GM12865 (cell line): ENCODE data around the gene TBC1D9.

Experiments
- DNase-seq: peaks from one replicate; pipeline ENCODE4 v3.0.0; 2010; ENCODE audit warnings: low read depth
- H3K4me3 ChIP-seq: 2 replicates; pipeline ENCODE4 v1.5.1; 2011; ENCODE audit warnings: mild to moderate bottlenecking, low read depth, low read length, control low read depth
- CTCF ChIP-seq: IDR thresholded peaks from 2 replicates; pipeline ENCODE4 v1.5.1; 2011; ENCODE audit warnings: low read length, control low read depth, low read depth, inconsistent platforms; ENCODE audit not compliant: insufficient read depth; ENCODE audit errors: missing control alignments

TBC1D9 gene

GRCh38 chr4:140725556-140725955, 30.6 kb downstream of the TBC1D9 start:
- TF ChIP-seq CTCF: no peak
- DNase-seq: no peak
- no peak overlapping the region for H3K4me3 ChIP-seq

- DNase-seq: no peak
- no peak for TF ChIP-seq CTCF
- H3K4me3 ChIP-seq: no peak overlapping the region
These were observed 31.4 kb downstream of the TBC1D9 start for GRCh38 chr4:140724760-140725159.

GRCh38 chr4:140720387-140721304, 35.5 kb downstream of the TBC1D9 start:
- peak; percentile 17 for DNase-seq
- no peak for TF ChIP-seq CTCF
- peak overlapping the region; percentile 56 for H3K4me3 ChIP-seq

GRCh38 chr4:140719686-140720085, 36.5 kb downstream of the TBC1D9 start:
- peak; percentile 43 for DNase-seq
- H3K4me3 ChIP-seq: no peak overlapping the region
- TF ChIP-seq CTCF: no peak

- no peak overlapping the region for H3K4me3 ChIP-seq
- no peak for DNase-seq
- TF ChIP-seq CTCF: no peak
These were observed 37.2 kb downstream of the TBC1D9 start for GRCh38 chr4:140719022-140719421.

GRCh38 chr4:140718241-140718952, 37.8 kb downstream of the TBC1D9 start:
- no peak for TF ChIP-seq CTCF
- H3K4me3 ChIP-seq: no peak overlapping the region
- DNase-seq: no peak

GRCh38 chr4:140717313-140717712, 38.9 kb downstream of the TBC1D9 start:
- no peak for TF ChIP-seq CTCF
- no peak overlapping the region for H3K4me3 ChIP-seq
- DNase-seq: no peak
